ENCODE data around the gene DELE1. TPM values are rescaled to one million over a fixed set of nuclear protein-coding genes. Genes with fewer than 3 reads are reported as not detected.

Gene DELE1
- total and polyA plus RNA-seq, 8 donors = 29.2 to 100 (median 71.7) TPM

GRCh38 chr5:141976176-141976575 is 52.5 kb downstream of the DELE1 start:
- intact Hi-C loops (cut with DNase I; ENCODE audit: low total_unique reads) = no loop called here
- no peak for TF ChIP-seq POLR2A (IDR thresholded peaks at IDR 0.05)
- peaks cover 20 to 93% (median 85%) of the 10 kb centered on the region in 4 donors for H3K36me3 ChIP-seq

GRCh38 chr5:141978389-141978788 is 54.7 kb downstream of the DELE1 start:
- DNase-seq = no peak
- peaks cover 36 to 96% (median 90%) of the 10 kb centered on the region in 4 donors for H3K36me3 ChIP-seq
- TF ChIP-seq EP300 (IDR thresholded peaks at IDR 0.05) = no peak
- no peak for TF ChIP-seq CTCF (IDR thresholded peaks at IDR 0.05)

More at GRCh38 chr5:141976176-141976575, 52.5 kb downstream of the DELE1 start:
- H3K4me3 ChIP-seq = no peak overlapping the region
- no peaks in the 10 kb centered on the region for H3K27me3 ChIP-seq
- 88 to 96% (median 94%) methylated on average over 6 of the region's 6 CpGs for WGBS, 5 donors
- no peaks in the 10 kb centered on the region for H3K9me3 ChIP-seq
- DNase-seq = no peak
- no peak overlapping the region for H3K27ac ChIP-seq
- peaks cover 2 to 61% (median 27%) of the 10 kb centered on the region in 4 donors for H3K4me1 ChIP-seq

DNA sequence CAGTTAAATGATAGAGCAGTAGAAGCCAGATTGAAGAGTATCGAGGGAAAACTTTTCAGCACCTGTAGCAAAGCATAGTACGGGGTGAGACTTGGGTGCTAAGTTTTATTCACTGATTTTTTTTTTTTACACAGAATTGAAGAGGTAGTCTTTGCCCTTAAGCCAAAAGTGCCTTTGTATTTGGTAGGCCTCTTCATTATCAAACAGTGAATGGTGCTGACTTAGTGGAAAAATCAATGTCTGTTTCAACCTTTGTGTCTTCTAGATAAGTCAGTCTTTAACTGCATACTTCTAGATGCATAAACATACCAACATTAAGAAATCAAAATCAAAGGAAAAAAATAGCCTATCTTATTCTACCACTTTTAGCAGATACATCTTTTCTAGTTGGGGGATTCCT is 59.0 kb downstream of the DELE1 start:
- peaks cover 60 to 100% (median 98%) of the 10 kb centered on the region in 4 donors for H3K36me3 ChIP-seq
- no peak for DNase-seq
- no peaks in the 10 kb centered on the region for H3K27me3 ChIP-seq
- 34 to 42% (median 38%) methylated on average over 2 of the region's 2 CpGs for WGBS, 5 donors
- no peak overlapping the region for H3K4me3 ChIP-seq
- H3K9me3 ChIP-seq = no peaks in the 10 kb centered on the region
- peaks cover 0 to 12% (median 5%) of the 10 kb centered on the region in 4 donors for H3K4me1 ChIP-seq
- intact Hi-C loops (cut with DNase I; ENCODE audit: low total_unique reads) = no loop called here
- TF ChIP-seq CTCF (IDR thresholded peaks at IDR 0.05) (no peak), EP300 (IDR thresholded peaks at IDR 0.05) (no peak), POLR2AphosphoS5 (IDR thresholded peaks at IDR 0.05) (no peak), POLR2A (IDR thresholded peaks at IDR 0.05) (no peak)
- H3K27ac ChIP-seq = no peak overlapping the region

More at GRCh38 chr5:141978389-141978788, 54.7 kb downstream of the DELE1 start:
- intact Hi-C loops (cut with DNase I; ENCODE audit: low total_unique reads) = no loop called here
- no peaks in the 10 kb centered on the region for H3K27me3 ChIP-seq
- H3K4me1 ChIP-seq = peaks cover 0 to 46% (median 21%) of the 10 kb centered on the region in 4 donors
- no peaks in the 10 kb centered on the region for H3K9me3 ChIP-seq
- H3K4me3 ChIP-seq = no peak overlapping the region
- no peak overlapping the region for H3K27ac ChIP-seq

GRCh38 chr5:141986072-141986471 is 62.4 kb downstream of the DELE1 start:
- no peaks in the 10 kb centered on the region for H3K27me3 ChIP-seq
- H3K36me3 ChIP-seq = peaks cover 46 to 100% (median 96%) of the 10 kb centered on the region in 4 donors
- H3K27ac ChIP-seq = no peak overlapping the region
- TF ChIP-seq POLR2A (IDR thresholded peaks at IDR 0.05) = no peak
- TF ChIP-seq EP300 (IDR thresholded peaks at IDR 0.05) = no peak
- TF ChIP-seq POLR2AphosphoS5 (IDR thresholded peaks at IDR 0.05) = no peak
- no peak for TF ChIP-seq CTCF (IDR thresholded peaks at IDR 0.05)
- no peaks in the 10 kb centered on the region for H3K9me3 ChIP-seq
- H3K4me3 ChIP-seq = no peak overlapping the region
- no peak for DNase-seq
- intact Hi-C loops (cut with DNase I; ENCODE audit: low total_unique reads) = no loop called here
- H3K4me1 ChIP-seq = no peaks in the 10 kb centered on the region

GRCh38 chr5:141989720-141990119 is 66.0 kb downstream of the DELE1 start:
- Histone ChIP-seq H3K27ac (no peak overlapping the region), H3K27me3 (no peaks in the 10 kb centered on the region), H3K4me3 (no peak overlapping the region), H3K4me1 (peaks cover 0 to 7% (median 2%) of the 10 kb centered on the region in 4 donors), H3K36me3 (peaks cover 31 to 92% (median 88%) of the 10 kb centered on the region in 4 donors), H3K9me3 (no peaks in the 10 kb centered on the region)
- TF ChIP-seq POLR2AphosphoS5 (IDR thresholded peaks at IDR 0.05) = no peak
- TF ChIP-seq POLR2A (IDR thresholded peaks at IDR 0.05) = no peak
- TF ChIP-seq EP300 (IDR thresholded peaks at IDR 0.05) = no peak
- TF ChIP-seq CTCF (IDR thresholded peaks at IDR 0.05) = no peak
- intact Hi-C loops (cut with DNase I; ENCODE audit: low total_unique reads) = no loop called here
- no peak for DNase-seq
- WGBS, 5 donors = 0 to 2% (median 0%) methylated on average over 1 of the region's 1 CpG

Measured in stomach (tissue), 9 donors.